SK-N-SH (cell line): ENCODE measurements around the gene PXN. TPM values are rescaled to one million over a fixed set of nuclear protein-coding genes. Genes with fewer than 3 reads are reported as not detected.
"Not testable (repeated sequence)": the region's sequence is repeated elsewhere in the genome, so short reads cannot be mapped to it uniquely, and the experiment has no call there.

Experiments
- CTCF ChIA-PET: fragments of 300-600, 350-600 bp; formaldehyde crosslinking; extraction: SDS; loops from one replicate; lab custom pipeline; 2021; lab: Yijun Ruan, JAX
- POLR2A ChIA-PET: fragments of 350-600 bp; sonication (Branson Sonifier 250); formaldehyde crosslinking; extraction: SDS; loops from one replicate; lab custom pipeline; 2020; ENCODE audit warnings: antibody characterized with exemption, inconsistent platforms; lab: Yijun Ruan, JAX
- DNase-seq: peaks from one replicate; pipeline ENCODE4 v3.0.0; 2012
- H2AFZ ChIP-seq: fragments of 200-600 bp; sonication (generic); 2 replicates; pipeline ENCODE4 v1.8.1; 2016; ENCODE audit warnings: antibody characterized with exemption, mild to moderate bottlenecking, low read depth
- H3F3A ChIP-seq: fragments of 200-600 bp; sonication (generic); replicated peaks from 2 replicates; pipeline ENCODE3; 2016; ENCODE audit warnings: antibody characterized with exemption, mild to moderate bottlenecking; ENCODE audit not compliant: insufficient read depth
- H3K27ac ChIP-seq, 2 experiments: fragments of 200-500 bp in 1 of 2; fragments of 200-600 bp in 1 of 2; sonication (Bioruptor generic) in 1 of 2; sonication (generic), shearing (Covaris generic) in 1 of 2; 2 replicates each; pipeline versions ENCODE4 v1.5.1 to v1.6.1; 2014 to 2016; ENCODE audit warnings: low read depth in 2 of 2, inconsistent platforms in 1 of 2, low read length in 1 of 2, mild to moderate bottlenecking in 1 of 2, mixed read lengths in 1 of 2
- H3K27me3 ChIP-seq: fragments of 200-600 bp; sonication (generic), shearing (Covaris generic); 2 replicates; pipeline ENCODE4 v1.6.1; 2016; ENCODE audit warnings: mixed run types; ENCODE audit not compliant: insufficient read depth
- H3K36me3 ChIP-seq, 2 experiments: fragments of 200-500 bp in 1 of 2; fragments of 200-600 bp in 1 of 2; sonication (Bioruptor generic) in 1 of 2; sonication (generic) in 1 of 2; replicated peaks in 1 of 2; 2 replicates each; pipeline versions ENCODE3 to v1.5.1; 2014 to 2016; ENCODE audit warnings: low read length in 1 of 2, mild to moderate bottlenecking in 1 of 2; ENCODE audit not compliant: insufficient read depth in 2 of 2, control insufficient read depth in 1 of 2
- H3K4me1 ChIP-seq, 2 experiments: fragments of 200-500 bp in 1 of 2; fragments of 200-600 bp in 1 of 2; sonication (Bioruptor generic) in 1 of 2; sonication (generic), shearing (Covaris generic) in 1 of 2; 2 replicates each; pipeline versions ENCODE4 v1.5.1 to v1.6.1; 2014 to 2016; ENCODE audit warnings: low read depth in 1 of 2, low read length in 1 of 2, mixed run types in 1 of 2; ENCODE audit not compliant: insufficient read depth in 2 of 2, control insufficient read depth in 1 of 2
- H3K4me2 ChIP-seq: fragments of 200-600 bp; sonication (generic), shearing (Covaris generic); 2 replicates; pipeline ENCODE4 v1.6.1; 2017; ENCODE audit warnings: mixed run types
- H3K4me3 ChIP-seq, 2 experiments: fragments of 200-500 bp in 1 of 2; fragments of 200-600 bp in 1 of 2; sonication (Bioruptor generic) in 1 of 2; sonication (generic), shearing (Covaris generic) in 1 of 2; 2 replicates each; pipeline versions ENCODE4 v1.5.1 to v1.8.1; 2014 to 2016; ENCODE audit warnings: low read depth in 2 of 2, inconsistent platforms in 1 of 2, low read length in 1 of 2, mild to moderate bottlenecking in 1 of 2, mixed read lengths in 1 of 2, moderate library complexity in 1 of 2
- H3K79me2 ChIP-seq: fragments of 200-600 bp; sonication (generic); 2 replicates; pipeline ENCODE4 v1.8.1; 2017; ENCODE audit warnings: mild to moderate bottlenecking; ENCODE audit not compliant: insufficient read depth
- H3K9ac ChIP-seq: fragments of 200-600 bp; sonication (generic); 2 replicates; pipeline ENCODE4 v1.6.1; 2017; ENCODE audit warnings: mixed run types
- H3K9me2 ChIP-seq: fragments of 200-600 bp; sonication (generic); 2 replicates; pipeline ENCODE4 v1.6.1; 2017; ENCODE audit warnings: mixed run types
- H3K9me3 ChIP-seq: fragments of 200-600 bp; sonication (generic); 2 replicates; pipeline ENCODE4 v1.6.1; 2017; ENCODE audit warnings: mixed run types, mild to moderate bottlenecking, moderate library complexity
- H4K20me1 ChIP-seq: fragments of 200-600 bp; sonication (generic); 2 replicates; pipeline ENCODE4 v1.6.1; 2017; ENCODE audit warnings: mild to moderate bottlenecking, mixed run types; ENCODE audit not compliant: insufficient read depth
- CHD2 ChIP-seq: fragments of 150-350 bp; IDR thresholded peaks from 2 replicates; pipeline ENCODE4 v1.6.1; 2018; ENCODE audit warnings: low read length; ENCODE audit not compliant: partially characterized antibody
- CTCF ChIP-seq: fragments of 200-600 bp; sonication (generic); IDR thresholded peaks from 2 replicates; pipeline ENCODE4 v1.6.1; 2017; ENCODE audit warnings: antibody characterized with exemption, mild to moderate bottlenecking, moderate library complexity
- ELF1 ChIP-seq: IDR thresholded peaks from 2 replicates; pipeline ENCODE4 v1.4.0; 2012
- FOSL2 ChIP-seq: IDR thresholded peaks from 2 replicates; pipeline ENCODE4 v1.4.0; 2012; ENCODE audit warnings: low read depth, mild to moderate bottlenecking, moderate library complexity, borderline replicate concordance
- IRF3 ChIP-seq: fragments of 150-350 bp; IDR thresholded peaks from 2 replicates; pipeline ENCODE4 v1.6.1; 2016; ENCODE audit warnings: mild to moderate bottlenecking, low read depth, low read length
- MXI1 ChIP-seq: IDR thresholded peaks from 2 replicates; pipeline ENCODE4 v1.6.1; 2012; ENCODE audit warnings: mild to moderate bottlenecking, low read depth, low read length, improper control_type of control experiment
- POLR2AphosphoS5 ChIP-seq: IDR thresholded peaks from 2 replicates; pipeline ENCODE4 v1.6.1; 2012; ENCODE audit warnings: low read depth, low read length
- RFX5 ChIP-seq: IDR thresholded peaks from 2 replicates; pipeline ENCODE4 v1.6.1; 2012; ENCODE audit warnings: mild to moderate bottlenecking, improper control_type of control experiment, low read length
- YY1 ChIP-seq: IDR thresholded peaks from 2 replicates; pipeline ENCODE4 v1.4.0; 2012; ENCODE audit warnings: low read depth, mild to moderate bottlenecking
- WGBS: methylation state at CpG from one replicate; pipeline ENCODE4 v1.1.6; 2017; ENCODE audit warnings: low lambda C conversion rate; 5-methylcytosine and 5-hydroxymethylcytosine counted together
- polyA plus RNA-seq, 3 experiments: library from polyadenylated mRNA; depleted of rRNA; stranded (reverse); fragments of >200 nt; gene quantifications; 2 replicates each; pipeline ENCODE4 v1.2.3, GENCODE V29; 2012

The PXN gene
- polyA plus RNA-seq, 1 of the 3 experiments (the other 2 are of a cell fraction): 89.0 TPM

- Histone ChIP-seq H3K4me3 (no peak overlapping the region), H3K9ac (no peak overlapping the region), H3F3A (peaks cover 19% of the 10 kb centered on the region), H3K9me2 (no peaks in the 10 kb centered on the region), H4K20me1 (no peaks in the 10 kb centered on the region), H2AFZ (no peak overlapping the region), H3K79me2 (peaks cover 17% of the 10 kb centered on the region; the same call in 1 of the 2 replicates), H3K36me3 (peaks cover 51 to 74% of the 10 kb centered on the region in 2 experiments), H3K27me3 (no peaks in the 10 kb centered on the region), H3K27ac (no peak overlapping the region), H3K4me2 (no peak overlapping the region), H3K4me1 (no peaks in the 10 kb centered on the region), H3K9me3 (no peaks in the 10 kb centered on the region)
- no peak for TF ChIP-seq MXI1
- no peak for TF ChIP-seq ELF1
- TF ChIP-seq YY1: no peak
- no peak for TF ChIP-seq CHD2
- TF ChIP-seq POLR2AphosphoS5: no peak
- TF ChIP-seq FOSL2: no peak
- TF ChIP-seq RFX5: no peak
- TF ChIP-seq IRF3: no peak
- TF ChIP-seq CTCF: no peak
- ChIA-PET POLR2A (no interaction called here), CTCF (interaction anchor here (14.6 kb wide), 1 partner anchor 12 kb away, joined by 116 read pairs; no protein-coding TSS in a partner anchor)
- DNase-seq: peak; percentile 15
- 100% methylated on average over 4 of the region's 20 CpGs for WGBS
These were observed 51.8 kb downstream of the PXN start for GRCh38 chr12:120213758-120214157.

- POLR2A ChIA-PET, H3K9ac ChIP-seq, H3K9me3 ChIP-seq, DNase-seq, H3K27ac ChIP-seq, H3K27me3 ChIP-seq, H3K4me2 ChIP-seq, H3K4me1 ChIP-seq, H3K9me2 ChIP-seq, H3K4me3 ChIP-seq, H4K20me1 ChIP-seq, H2AFZ ChIP-seq: not testable (repeated sequence)
- peaks cover 46 to 71% of the 10 kb centered on the region in 2 experiments for H3K36me3 ChIP-seq
- peaks cover 22% of the 10 kb centered on the region for H3F3A ChIP-seq
- peaks cover 16% of the 10 kb centered on the region; the same call in 1 of the 2 replicates for H3K79me2 ChIP-seq
- CTCF ChIA-PET: interaction anchor here (1.4 to 14.6 kb wide), 2 partner anchors 12 to 13 kb away, joined by 3 to 116 read pairs; partner anchors contain the start of gene RPLP0
- 91% methylated on average over 5 of the region's 5 CpGs for WGBS
These were observed 52.3 kb downstream of the PXN start for GRCh38 chr12:120213182-120213581.
